Choroid plexus epithelial cell (primary cell): ENCODE data around the gene MVB12A.
A peak's percentile ranks its signal among the peaks of the same experiment; 100 is the strongest.

Experiments
- DNase-seq: peaks from one replicate; pipeline ENCODE4 v3.0.0-alpha.2; 2010; ENCODE audit warnings: low read depth
- H3K4me3 ChIP-seq: 2 replicates; pipeline ENCODE4 v1.5.1; 2011; ENCODE audit warnings: low read depth, mild to moderate bottlenecking, control low read depth, low read length, moderate library complexity
- TF ChIP-seq, protein P1 (sequence below): conservative IDR thresholded peaks from 2 replicates; pipeline ENCODE4 v1.5.1; 2011; ENCODE audit warnings: low read depth, mild to moderate bottlenecking, control low read depth, inconsistent platforms, low read length, moderate library complexity

The MVB12A gene

DNA sequence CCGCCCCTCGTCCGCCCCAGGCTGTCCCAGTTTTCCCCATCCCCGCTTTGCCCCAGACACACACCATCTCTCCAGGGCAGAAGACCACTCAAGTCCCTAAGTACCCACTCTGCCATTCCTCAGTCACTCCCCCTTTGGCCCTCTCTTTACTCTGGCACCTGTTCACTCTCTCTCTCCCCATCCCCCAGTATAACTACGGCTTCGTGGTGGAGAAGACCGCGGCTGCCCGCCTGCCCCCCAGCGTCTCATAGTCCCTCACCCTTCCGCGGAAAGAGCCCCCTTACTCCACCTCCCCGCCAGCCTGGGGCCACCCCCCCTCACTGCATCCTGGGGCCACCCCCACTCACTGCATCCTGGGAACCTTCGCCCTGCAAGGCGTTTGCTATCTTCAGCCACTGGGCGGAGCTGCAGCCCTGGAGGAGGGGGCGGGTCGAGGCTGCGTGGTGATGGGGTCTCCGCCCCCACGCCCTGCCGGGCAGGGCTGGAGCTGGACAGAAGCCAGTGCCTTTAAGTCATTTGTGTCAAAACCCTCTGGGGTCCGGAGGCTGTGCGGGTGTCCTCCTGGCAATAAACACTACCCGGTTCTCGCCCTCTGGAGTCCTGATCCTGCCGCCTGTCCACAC, 5.0 kb downstream of the MVB12A start:
- no peak overlapping the region for H3K4me3 ChIP-seq
- TF ChIP-seq, protein P1, sequence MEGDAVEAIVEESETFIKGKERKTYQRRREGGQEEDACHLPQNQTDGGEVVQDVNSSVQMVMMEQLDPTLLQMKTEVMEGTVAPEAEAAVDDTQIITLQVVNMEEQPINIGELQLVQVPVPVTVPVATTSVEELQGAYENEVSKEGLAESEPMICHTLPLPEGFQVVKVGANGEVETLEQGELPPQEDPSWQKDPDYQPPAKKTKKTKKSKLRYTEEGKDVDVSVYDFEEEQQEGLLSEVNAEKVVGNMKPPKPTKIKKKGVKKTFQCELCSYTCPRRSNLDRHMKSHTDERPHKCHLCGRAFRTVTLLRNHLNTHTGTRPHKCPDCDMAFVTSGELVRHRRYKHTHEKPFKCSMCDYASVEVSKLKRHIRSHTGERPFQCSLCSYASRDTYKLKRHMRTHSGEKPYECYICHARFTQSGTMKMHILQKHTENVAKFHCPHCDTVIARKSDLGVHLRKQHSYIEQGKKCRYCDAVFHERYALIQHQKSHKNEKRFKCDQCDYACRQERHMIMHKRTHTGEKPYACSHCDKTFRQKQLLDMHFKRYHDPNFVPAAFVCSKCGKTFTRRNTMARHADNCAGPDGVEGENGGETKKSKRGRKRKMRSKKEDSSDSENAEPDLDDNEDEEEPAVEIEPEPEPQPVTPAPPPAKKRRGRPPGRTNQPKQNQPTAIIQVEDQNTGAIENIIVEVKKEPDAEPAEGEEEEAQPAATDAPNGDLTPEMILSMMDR: peak; percentile 76
- peak; percentile 62 for DNase-seq

DNA sequence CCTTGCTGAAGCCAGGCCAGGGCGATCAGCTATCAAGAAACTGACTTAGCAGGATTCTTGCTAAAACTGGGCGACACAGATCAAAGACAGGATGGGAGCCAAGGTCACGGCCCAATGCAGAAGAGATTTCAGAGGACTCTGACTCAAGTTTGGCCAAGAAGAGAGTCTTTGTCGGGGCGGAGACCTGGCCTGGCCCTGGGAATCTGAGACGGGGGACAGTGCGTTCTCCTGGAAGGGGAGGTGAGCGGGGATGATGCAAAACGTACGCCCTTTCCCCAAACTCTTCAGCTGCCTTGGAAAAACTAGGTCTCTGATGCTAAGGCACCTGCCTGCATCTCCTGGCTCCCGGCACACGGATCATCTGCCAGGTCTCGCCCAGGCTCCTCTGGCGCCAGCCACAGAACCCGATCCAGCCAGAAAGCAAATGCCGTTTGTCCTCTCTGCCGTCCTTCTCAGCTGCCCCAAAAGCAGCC, 9.8 kb downstream of the MVB12A start:
- no peak overlapping the region for H3K4me3 ChIP-seq
- TF ChIP-seq, protein P1: no peak
- DNase-seq: no peak

DNA sequence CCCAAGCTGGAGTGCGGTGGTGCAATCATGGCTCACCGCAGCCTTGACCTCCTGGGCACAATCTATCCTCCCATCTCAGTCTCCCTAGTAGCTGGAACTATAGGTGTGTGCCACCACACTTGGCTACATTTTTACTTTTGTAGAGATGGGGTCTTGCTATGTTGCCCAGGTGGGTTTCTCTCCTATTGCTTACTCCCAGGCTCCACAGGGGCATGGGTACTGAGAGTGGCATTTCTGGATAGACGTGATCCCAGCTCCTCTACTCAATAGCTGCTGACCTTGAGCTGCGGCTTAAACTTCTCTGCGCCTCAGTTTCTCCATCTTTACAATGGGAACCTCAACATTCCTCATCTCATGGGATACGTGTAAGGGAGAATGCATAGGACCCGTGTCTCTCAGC, 11.6 kb downstream of the MVB12A start:
- H3K4me3 ChIP-seq: no peak overlapping the region
- TF ChIP-seq, protein P1: no peak
- no peak for DNase-seq

DNA sequence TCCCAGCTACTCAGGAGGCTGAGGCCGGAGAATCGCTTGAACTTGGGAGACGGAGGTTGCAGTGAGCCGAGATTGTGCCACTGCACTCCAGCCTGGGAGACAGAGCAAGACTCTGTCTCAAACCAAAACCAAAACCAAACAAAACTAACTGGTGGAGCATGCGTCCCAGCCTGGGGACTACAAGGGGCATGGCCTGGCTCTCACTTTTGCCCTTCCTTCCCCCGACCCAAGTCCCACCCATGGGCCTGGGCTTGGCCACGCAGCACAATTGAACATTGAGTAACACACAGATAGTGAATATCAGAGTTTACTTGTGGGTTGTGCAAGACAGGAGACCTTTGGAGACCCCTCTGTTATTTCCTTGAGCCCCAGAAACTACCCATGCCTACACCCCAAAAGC, 15.4 kb downstream of the MVB12A start:
- H3K4me3 ChIP-seq: no peak overlapping the region
- DNase-seq: no peak
- TF ChIP-seq, protein P1: no peak

DNA sequence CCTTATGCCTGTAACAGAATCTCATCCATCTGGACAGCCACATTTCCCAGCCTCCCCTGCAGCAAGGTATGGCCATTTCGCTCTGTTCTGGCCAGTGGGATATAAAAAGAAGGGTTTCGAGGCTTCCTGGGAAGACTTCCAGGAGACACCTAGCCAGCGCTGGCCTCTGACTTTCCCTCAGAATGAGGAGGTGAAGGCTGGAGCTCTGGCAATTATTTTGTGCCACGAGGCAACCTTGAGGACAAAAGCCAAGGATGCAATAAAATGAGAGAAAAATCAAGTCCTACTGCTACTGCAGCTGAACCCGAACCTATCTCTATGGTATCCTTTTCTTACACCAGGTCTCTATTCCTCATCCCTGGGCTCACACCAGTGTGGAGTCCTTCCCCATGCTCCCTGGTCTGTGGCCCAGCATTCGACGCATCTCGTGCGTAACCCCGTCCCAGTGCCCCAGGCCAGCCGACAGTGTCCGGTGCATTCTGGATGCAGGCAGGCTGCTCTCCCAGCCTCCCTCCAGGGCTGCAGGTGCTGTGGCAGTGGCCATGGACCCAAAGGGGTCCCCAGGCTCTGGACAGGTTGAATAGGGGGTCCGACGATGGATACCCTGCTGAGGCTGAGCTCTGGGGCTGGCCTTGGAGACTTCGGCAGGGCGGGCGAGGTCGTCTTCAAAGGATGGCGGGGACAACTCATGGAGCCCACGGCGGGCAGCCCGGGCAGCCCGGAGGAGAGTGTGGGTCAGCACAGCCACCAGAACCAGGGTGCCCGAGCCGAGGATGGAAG, 16.4 kb downstream of the MVB12A start:
- TF ChIP-seq, protein P1: no peak
- H3K4me3 ChIP-seq: no peak overlapping the region
- no peak for DNase-seq

DNA sequence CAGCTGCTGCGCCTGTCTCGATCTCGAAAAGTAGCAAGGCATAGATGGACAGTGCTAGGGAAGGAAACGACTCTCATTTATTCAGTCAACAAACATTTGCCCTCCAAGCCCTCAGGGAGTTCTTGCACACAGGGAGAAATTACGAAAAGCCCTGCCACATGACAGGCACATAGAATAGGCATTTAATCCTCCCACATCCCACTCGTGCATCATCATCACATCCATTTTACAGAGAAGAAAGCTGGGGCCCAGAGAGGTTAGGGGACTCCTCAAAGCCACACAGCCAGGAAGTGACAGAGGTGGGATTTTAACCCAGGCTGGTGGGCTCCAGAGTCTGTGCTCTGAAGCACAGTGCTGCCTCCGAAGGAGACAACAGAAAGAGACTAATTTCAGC, 17.0 kb downstream of the MVB12A start:
- DNase-seq: no peak
- TF ChIP-seq, protein P1: no peak
- H3K4me3 ChIP-seq: no peak overlapping the region
